PFSK-1 (cell line): ENCODE data around the gene SLC50A1.

Experiments
- FOXP2 ChIP-seq: optimal IDR thresholded peaks from 2 replicates; pipeline ENCODE3; 2011; ENCODE audit warnings: borderline replicate concordance, control low read depth, inconsistent platforms; ENCODE audit not compliant: insufficient read depth; ENCODE audit errors: extremely low read length, extremely low read depth
- POLR2AphosphoS5 ChIP-seq: IDR thresholded peaks from 2 replicates; pipeline ENCODE4 v1.6.1; 2012; ENCODE audit warnings: low read depth, mild to moderate bottlenecking, control low read depth, low read length, moderate library complexity
- REST ChIP-seq, 2 experiments: IDR thresholded peaks; 2 replicates each; pipeline versions ENCODE4 v1.6.1 to v1.8.0; 2011 to 2012; ENCODE audit warnings: low read depth in 2 of 2, low read length in 2 of 2, control low read depth in 1 of 2, inconsistent platforms in 1 of 2, mild to moderate bottlenecking in 1 of 2, moderate library complexity in 1 of 2; ENCODE audit not compliant: insufficient read depth in 1 of 2
- SIN3A ChIP-seq: IDR thresholded peaks from 2 replicates; pipeline ENCODE4 v1.6.1; 2012; ENCODE audit warnings: mild to moderate bottlenecking, low read length, moderate library complexity, borderline replicate concordance; ENCODE audit not compliant: insufficient read depth
- TAF1 ChIP-seq: IDR thresholded peaks from 2 replicates; pipeline ENCODE4 v1.6.1; 2012; ENCODE audit warnings: low read length, control low read depth, borderline replicate concordance; ENCODE audit not compliant: insufficient read depth

The SLC50A1 gene

GRCh38 chr1:155140630-155140953, 4.9 kb downstream of the SLC50A1 start:
- TF ChIP-seq TAF1 (no peak), POLR2AphosphoS5 (no peak; the same call in 1 of the 2 replicates), REST (IDR thresholded peaks at IDR 0.05; ENCODE audit: insufficient read depth in 1 of 2, low read depth in 2 of 2, low read length in 2 of 2) (no peak), FOXP2 (no peak), SIN3A (no peak)

DNA sequence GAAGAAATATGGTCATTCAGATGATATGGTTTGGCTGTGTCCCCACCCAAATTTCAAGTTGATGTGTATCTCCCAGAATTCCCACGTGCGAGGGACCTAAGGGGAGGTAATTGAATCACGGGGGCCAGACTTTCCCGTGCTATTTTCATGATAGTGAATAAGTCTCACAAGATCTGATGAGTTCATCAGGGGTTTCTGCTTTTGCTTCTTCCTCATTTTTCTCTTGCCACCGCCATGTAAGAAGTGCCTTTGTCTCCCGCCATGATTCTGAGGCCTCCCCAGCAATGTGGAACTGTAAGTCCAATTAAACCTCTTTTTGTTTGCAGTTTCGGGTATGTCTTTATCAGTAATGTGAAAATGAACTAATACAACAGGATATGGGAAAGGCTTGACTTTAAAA, 6.1 kb downstream of the SLC50A1 start:
- TF ChIP-seq POLR2AphosphoS5: no peak
- TF ChIP-seq TAF1: no peak
- TF ChIP-seq REST (IDR thresholded peaks at IDR 0.05; ENCODE audit: insufficient read depth in 1 of 2, low read depth in 2 of 2, low read length in 2 of 2): no peak
- no peak for TF ChIP-seq FOXP2
- no peak for TF ChIP-seq SIN3A

DNA sequence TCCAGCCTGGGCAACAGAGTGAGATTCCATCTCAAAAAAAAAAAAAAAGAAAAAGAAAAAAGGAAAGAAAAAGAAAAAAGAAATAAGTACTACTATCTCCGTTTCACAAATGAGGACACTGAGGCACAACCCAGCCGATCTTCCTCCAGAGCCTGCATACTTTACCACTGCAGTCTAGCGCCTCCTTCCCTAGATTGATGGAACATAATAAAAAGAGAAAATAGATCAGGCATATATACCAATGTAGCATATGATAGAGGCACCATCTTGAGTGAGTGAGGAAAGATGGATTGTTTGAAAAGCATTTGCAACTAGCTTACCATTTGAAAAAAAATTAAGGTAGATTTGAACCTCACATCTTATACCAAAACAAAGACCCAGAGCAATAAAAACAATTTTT, 9.8 kb downstream of the SLC50A1 start:
- TF ChIP-seq REST (IDR thresholded peaks at IDR 0.05; ENCODE audit: insufficient read depth in 1 of 2, low read depth in 2 of 2, low read length in 2 of 2): no peak
- no peak for TF ChIP-seq TAF1
- no peak for TF ChIP-seq FOXP2
- no peak for TF ChIP-seq POLR2AphosphoS5
- no peak for TF ChIP-seq SIN3A

- no peak for TF ChIP-seq POLR2AphosphoS5
- no peak for TF ChIP-seq REST (IDR thresholded peaks at IDR 0.05; ENCODE audit: insufficient read depth in 1 of 2, low read depth in 2 of 2, low read length in 2 of 2)
- no peak for TF ChIP-seq FOXP2
- no peak for TF ChIP-seq SIN3A
- TF ChIP-seq TAF1: no peak
These were observed 23.3 kb downstream of the SLC50A1 start for GRCh38 chr1:155158991-155159390.

DNA sequence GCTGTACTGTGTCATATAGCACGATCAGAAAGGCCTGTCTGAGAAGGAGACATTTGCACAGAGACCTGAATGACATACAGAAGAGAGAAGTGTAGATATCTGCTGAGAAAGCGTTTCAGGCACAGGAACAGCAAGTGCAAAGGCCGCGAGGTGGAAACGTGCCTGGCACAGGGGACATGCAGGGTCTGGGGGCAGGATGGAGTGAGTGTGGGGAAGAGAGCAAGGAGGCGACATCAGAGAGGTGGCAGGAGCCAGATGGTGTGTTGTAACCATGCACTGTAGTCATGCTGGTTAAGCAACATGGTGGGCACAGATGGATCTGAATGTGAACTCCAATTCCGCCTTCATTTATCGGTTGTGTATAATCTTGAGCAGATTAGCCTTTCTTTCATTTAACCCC, 24.5 kb downstream of the SLC50A1 start:
- no peak for TF ChIP-seq SIN3A

DNA sequence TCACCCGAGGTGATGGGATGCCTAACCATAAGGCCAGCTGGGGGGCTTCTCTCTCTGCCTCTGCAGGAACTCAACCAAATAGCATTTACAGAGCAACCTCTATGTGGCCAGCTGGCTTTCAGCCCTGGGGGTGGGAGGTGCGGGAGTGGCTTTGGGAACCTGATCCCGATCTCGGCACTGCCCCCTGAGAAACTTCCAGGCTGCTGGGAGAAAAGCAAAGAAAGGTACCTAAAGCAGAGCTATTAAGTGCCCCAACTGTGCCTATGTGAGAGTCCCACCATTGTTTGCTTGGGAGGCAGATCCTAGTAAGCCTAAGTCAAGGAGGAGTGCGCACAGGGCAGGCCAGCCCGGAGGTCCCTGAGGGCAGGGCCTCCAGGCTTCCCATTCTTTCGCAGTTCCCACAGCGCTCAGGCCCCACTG, 30.4 kb downstream of the SLC50A1 start:
- TF ChIP-seq REST (IDR thresholded peaks at IDR 0.05; ENCODE audit: insufficient read depth in 1 of 2, low read depth in 2 of 2, low read length in 2 of 2): no peak
- TF ChIP-seq SIN3A: no peak
- TF ChIP-seq TAF1: no peak
- no peak for TF ChIP-seq FOXP2
- TF ChIP-seq POLR2AphosphoS5: no peak
